ENCODE results near the gene RORC. TPM values are rescaled to one million over a fixed set of nuclear protein-coding genes. Genes with fewer than 3 reads are reported as not detected.

RORC gene
- polyA plus RNA-seq, 1 of the 3 experiments (the other 2 are of a cell fraction), result not detected

DNA sequence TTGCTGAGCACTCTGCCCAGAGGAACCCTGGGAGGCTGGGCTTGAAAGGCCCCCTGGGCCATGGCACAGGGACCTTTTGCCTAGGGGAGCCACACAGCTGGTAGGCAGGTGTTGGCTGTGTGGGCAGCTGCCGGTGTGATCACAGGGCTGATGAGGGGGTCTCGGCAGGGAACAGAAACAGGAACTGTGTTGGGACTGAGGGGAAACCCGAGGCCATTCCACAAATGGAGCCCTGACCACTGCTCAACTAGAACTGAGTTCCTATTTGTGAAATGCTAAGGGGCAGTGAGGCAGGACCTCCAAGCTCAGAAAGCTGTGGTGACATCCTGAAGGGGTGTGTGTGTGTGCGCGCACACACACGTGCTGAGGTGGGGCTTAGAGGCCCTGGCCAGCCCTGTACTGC is 28.3 kb upstream of the RORC start:
- no peak overlapping the region for H3K27ac ChIP-seq (ENCODE audit: low read depth in 2 of 2, low read length in 1 of 2)
- H3K79me2 ChIP-seq (ENCODE audit: insufficient read depth), result no peaks in the 10 kb centered on the region
- no peaks in the 10 kb centered on the region for H4K20me1 ChIP-seq (ENCODE audit: insufficient read depth)
- POLR2A ChIA-PET, result no interaction called here
- WGBS (ENCODE audit: low lambda C conversion rate), result 67% methylated on average over 5 of the region's 6 CpGs
- no peak overlapping the region for H3K9ac ChIP-seq
- no peaks in the 10 kb centered on the region for H3K36me3 ChIP-seq (replicated peaks in 1 of 2; ENCODE audit: control insufficient read depth in 1 of 2, insufficient read depth in 2 of 2, low read length in 1 of 2)
- TF ChIP-seq EZH2phosphoT487 (IDR thresholded peaks at IDR 0.05; ENCODE audit: borderline replicate concordance, low read depth) (no peak), GATA2 (CRISPR knock-in tag; IDR thresholded peaks at IDR 0.05) (no peak)
- H3F3A ChIP-seq (replicated peaks; ENCODE audit: insufficient read depth), result no peaks in the 10 kb centered on the region
- no peak overlapping the region for H2AFZ ChIP-seq (ENCODE audit: low read depth)
- no peaks in the 10 kb centered on the region for H3K9me2 ChIP-seq
- no peak for DNase-seq
- CTCF ChIA-PET, result interaction anchor here (1.1 to 1.5 kb wide), 3 partner anchors 10 to 141 kb away, joined by 3 to 4 read pairs (median 4); no protein-coding TSS in a partner anchor
- H3K9me3 ChIP-seq, result no peaks in the 10 kb centered on the region
- no peak overlapping the region for H3K4me3 ChIP-seq (ENCODE audit: low read depth in 2 of 2, low read length in 1 of 2)
- H3K27me3 ChIP-seq (ENCODE audit: insufficient read depth), result no peaks in the 10 kb centered on the region
- no peaks in the 10 kb centered on the region; a peak in 1 of 4 replicates for H3K4me1 ChIP-seq (ENCODE audit: control insufficient read depth in 1 of 2, insufficient read depth in 2 of 2, low read depth in 1 of 2, low read length in 1 of 2)
- no peak overlapping the region for H3K4me2 ChIP-seq

DNA sequence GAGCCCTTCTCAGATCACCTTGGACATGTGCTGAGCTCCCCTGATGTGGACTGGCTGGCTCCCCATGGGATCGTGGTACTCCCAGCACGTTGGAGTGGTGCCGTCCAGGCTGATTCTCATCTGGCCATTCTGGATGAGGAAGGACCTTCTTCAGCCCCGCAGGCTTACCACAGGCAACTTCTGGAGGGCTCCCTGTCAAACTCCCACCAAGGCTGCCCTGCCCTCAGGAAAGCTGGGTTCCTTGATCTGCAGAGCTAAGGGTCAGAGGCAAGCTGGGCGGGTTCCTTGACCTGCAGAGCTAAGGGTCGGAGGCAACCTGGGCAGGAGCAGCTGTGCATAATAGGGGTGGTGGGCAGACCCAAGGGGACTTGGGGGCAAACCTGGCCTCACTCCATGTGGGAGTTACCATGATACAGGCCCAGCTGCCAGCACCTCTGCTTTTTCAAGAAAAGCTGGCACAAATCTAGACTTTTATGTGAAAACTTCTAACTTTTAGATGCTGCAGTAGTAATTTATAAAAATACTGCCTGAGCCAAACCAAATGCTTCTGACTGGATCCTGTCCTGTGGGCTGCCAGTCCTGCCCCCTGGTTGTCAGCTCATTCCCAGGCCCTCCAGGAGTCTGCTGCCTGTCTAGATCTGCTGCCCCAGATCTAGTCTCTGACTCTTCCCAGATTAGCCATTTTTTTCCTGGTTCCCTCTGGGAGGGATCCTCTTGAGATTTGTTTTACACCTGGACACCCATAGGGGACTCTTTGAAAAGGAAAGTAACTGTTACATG is 27.5 kb upstream of the RORC start:
- Histone ChIP-seq H3K9me3 (no peaks in the 10 kb centered on the region), H3K27ac (ENCODE audit: low read depth in 2 of 2, low read length in 1 of 2) (no peak overlapping the region), H3K36me3 (replicated peaks in 1 of 2; ENCODE audit: control insufficient read depth in 1 of 2, insufficient read depth in 2 of 2, low read length in 1 of 2) (no peaks in the 10 kb centered on the region), H3K79me2 (ENCODE audit: insufficient read depth) (no peaks in the 10 kb centered on the region), H3K9me2 (no peaks in the 10 kb centered on the region), H3K4me3 (ENCODE audit: low read depth in 2 of 2, low read length in 1 of 2) (no peak overlapping the region), H3K4me1 (ENCODE audit: control insufficient read depth in 1 of 2, insufficient read depth in 2 of 2, low read depth in 1 of 2, low read length in 1 of 2) (no peaks in the 10 kb centered on the region; a peak in 1 of 4 replicates), H3K9ac (no peak overlapping the region), H4K20me1 (ENCODE audit: insufficient read depth) (no peaks in the 10 kb centered on the region), H3K27me3 (ENCODE audit: insufficient read depth) (no peaks in the 10 kb centered on the region), H3K4me2 (no peak overlapping the region), H3F3A (replicated peaks; ENCODE audit: insufficient read depth) (no peaks in the 10 kb centered on the region), H2AFZ (ENCODE audit: low read depth) (no peak overlapping the region)
- CTCF ChIA-PET, result interaction anchor here (0.7 to 2.2 kb wide), 8 partner anchors 9 to 576 kb away, joined by 3 to 6 read pairs (median 4); no protein-coding TSS in a partner anchor
- no peak for DNase-seq
- TF ChIP-seq, protein P1, sequence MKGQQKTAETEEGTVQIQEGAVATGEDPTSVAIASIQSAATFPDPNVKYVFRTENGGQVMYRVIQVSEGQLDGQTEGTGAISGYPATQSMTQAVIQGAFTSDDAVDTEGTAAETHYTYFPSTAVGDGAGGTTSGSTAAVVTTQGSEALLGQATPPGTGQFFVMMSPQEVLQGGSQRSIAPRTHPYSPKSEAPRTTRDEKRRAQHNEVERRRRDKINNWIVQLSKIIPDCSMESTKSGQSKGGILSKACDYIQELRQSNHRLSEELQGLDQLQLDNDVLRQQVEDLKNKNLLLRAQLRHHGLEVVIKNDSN (IDR thresholded peaks at IDR 0.05; ENCODE audit: borderline replicate concordance, low read depth), result no peak
- TF ChIP-seq MXI1 (IDR thresholded peaks at IDR 0.05; ENCODE audit: low read depth, low read length) (no peak), FOXJ3 (CRISPR knock-in tag; IDR thresholded peaks at IDR 0.05) (no peak), NFIC (IDR thresholded peaks at IDR 0.05; ENCODE audit: borderline replicate concordance) (no peak), RXRA (IDR thresholded peaks at IDR 0.05; ENCODE audit: borderline replicate concordance, low read depth) (no peak), TEAD4 (IDR thresholded peaks at IDR 0.05; ENCODE audit: borderline replicate concordance, insufficient read depth) (no peak), MEF2A (IDR thresholded peaks at IDR 0.05; ENCODE audit: borderline replicate concordance, low read depth) (no peak)
- TF ChIP-seq, protein P2, sequence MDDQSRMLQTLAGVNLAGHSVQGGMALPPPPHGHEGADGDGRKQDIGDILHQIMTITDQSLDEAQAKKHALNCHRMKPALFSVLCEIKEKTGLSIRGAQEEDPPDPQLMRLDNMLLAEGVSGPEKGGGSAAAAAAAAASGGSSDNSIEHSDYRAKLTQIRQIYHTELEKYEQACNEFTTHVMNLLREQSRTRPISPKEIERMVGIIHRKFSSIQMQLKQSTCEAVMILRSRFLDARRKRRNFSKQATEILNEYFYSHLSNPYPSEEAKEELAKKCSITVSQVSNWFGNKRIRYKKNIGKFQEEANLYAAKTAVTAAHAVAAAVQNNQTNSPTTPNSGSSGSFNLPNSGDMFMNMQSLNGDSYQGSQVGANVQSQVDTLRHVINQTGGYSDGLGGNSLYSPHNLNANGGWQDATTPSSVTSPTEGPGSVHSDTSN (IDR thresholded peaks at IDR 0.05), result no peak
- POLR2A ChIA-PET, result no interaction called here
- WGBS (ENCODE audit: low lambda C conversion rate), result 70% methylated on average over 4 of the region's 6 CpGs

All from SK-N-SH (cell line).